ENCODE data around the gene FSHB. TPM values are rescaled to one million over a fixed set of nuclear protein-coding genes. Genes with fewer than 3 reads are reported as not detected.

Gene FSHB
- total and polyA plus RNA-seq, 9 of the 15 experiments (the other 6 are each of a cell fraction or from before 2014, with no cell fraction given) = not detected

DNA sequence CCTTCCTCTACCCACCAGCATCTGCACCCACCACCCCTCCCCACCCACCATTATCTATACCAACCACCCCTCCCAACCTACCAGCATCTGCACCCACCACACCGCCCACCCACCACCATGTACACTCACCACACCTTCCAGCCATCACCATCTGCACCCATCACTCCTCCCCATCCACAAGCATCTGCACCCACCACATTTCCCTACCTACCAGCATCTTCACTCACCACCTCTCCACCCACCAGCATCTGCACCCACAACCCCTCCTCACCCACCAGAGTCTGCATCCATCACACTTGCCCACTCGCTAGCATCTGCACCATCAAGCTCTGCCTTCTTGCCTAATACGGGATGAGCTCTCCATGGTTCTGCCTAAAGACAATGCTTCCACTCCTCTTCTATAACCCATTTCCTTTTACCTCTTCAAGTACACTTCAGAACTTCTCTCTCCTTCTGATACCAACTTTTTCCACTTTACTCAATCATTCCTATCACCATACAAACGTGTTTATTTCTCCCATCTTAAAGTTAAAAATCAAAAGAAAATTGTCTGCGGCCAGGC is 2.4 kb upstream of the FSHB start (continued):
- TF ChIP-seq, protein P1, sequence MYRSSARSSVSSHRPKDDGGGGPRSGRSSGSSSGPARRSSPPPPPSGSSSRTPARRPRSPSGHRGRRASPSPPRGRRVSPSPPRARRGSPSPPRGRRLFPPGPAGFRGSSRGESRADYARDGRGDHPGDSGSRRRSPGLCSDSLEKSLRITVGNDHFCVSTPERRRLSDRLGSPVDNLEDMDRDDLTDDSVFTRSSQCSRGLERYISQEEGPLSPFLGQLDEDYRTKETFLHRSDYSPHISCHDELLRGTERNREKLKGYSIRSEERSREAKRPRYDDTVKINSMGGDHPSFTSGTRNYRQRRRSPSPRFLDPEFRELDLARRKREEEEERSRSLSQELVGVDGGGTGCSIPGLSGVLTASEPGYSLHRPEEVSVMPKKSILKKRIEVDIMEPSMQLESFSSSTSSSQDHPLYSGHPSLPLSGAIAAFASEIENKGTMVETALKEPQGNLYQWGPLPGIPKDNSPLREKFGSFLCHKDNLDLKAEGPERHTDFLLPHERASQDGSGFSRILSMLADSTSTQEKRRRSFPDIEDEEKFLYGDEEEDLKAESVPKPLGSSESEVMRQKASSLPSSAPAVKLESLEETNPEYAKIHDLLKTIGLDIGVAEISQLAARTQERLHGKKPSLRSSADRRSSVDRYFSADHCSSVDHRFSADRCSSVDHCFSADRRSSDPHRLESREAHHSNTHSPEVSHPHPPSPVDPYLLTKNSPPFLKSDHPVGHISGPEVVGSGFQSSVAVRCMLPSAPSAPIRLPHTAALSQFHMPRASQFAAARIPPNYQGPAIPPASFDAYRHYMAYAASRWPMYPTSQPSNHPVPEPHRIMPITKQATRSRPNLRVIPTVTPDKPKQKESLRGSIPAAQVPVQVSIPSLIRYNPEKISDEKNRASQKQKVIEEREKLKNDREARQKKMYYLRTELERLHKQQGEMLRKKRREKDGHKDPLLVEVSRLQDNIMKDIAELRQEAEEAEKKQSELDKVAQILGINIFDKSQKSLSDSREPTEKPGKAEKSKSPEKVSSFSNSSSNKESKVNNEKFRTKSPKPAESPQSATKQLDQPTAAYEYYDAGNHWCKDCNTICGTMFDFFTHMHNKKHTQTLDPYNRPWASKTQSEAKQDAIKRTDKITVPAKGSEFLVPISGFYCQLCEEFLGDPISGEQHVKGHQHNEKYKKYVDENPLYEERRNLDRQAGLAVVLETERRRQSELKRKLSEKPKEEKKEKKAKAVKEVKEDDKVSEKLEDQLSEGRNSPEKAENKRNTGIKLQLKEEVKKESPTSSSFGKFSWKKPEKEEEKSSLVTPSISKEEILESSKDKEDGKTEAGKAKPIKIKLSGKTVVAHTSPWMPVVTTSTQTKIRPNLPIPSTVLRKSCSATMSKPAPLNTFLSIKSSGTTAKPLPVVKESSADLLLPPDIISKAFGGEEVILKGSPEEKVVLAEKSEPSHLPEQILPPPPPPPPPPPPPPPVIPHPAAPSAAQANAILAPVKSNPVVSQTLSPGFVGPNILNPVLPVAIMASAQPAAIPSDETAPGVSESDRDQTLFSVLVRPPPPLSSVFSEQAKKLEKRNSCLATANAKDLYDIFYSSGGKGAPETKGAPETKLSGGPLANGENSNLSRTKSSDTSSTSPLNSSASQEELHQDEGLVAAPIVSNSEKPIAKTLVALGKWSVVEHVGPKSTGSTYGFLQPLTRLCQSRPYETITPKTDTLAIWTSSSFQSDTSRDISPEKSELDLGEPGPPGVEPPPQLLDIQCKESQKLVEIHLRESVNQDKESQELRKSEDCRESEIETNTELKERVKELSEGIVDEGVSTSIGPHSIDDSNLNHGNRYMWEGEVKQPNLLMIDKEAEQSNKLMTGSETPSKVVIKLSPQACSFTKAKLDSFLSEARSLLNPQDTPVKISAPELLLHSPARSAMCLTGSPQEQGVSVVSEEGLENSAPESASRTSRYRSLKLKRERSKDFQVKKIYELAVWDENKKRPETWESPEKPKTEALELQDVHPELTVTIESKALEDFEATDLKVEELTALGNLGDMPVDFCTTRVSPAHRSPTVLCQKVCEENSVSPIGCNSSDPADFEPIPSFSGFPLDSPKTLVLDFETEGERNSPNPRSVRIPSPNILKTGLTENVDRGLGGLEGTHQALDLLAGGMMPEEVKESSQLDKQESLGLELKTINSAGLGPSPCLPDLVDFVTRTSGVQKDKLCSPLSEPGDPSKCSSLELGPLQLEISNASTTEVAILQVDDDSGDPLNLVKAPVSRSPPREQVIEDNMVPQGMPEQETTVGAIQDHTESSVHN (IDR thresholded peaks at IDR 0.05; ENCODE audit: borderline replicate concordance in 1 of 2, low read depth in 1 of 2) = no peak
- TF ChIP-seq ZC3H8 (IDR thresholded peaks at IDR 0.05) = no peak
